Trophoblast cell (in vitro differentiated cells and primary cell): Measurements from ENCODE around the gene ADRA2B.

Source experiments
- DNase-seq, 2 donors: peaks; one replicate each; pipeline ENCODE4 v3.0.0-alpha.2; 2016
- H2AFZ ChIP-seq: 2 replicates; pipeline ENCODE4 v1.6.1; 2013; ENCODE audit warnings: low read length, moderate library complexity, mild to moderate bottlenecking; ENCODE audit not compliant: insufficient read depth, poor library complexity
- H2AK5ac ChIP-seq: 2 replicates; pipeline ENCODE4 v1.6.1; 2013; ENCODE audit warnings: mild to moderate bottlenecking, low read length
- H2BK120ac ChIP-seq: 2 replicates; pipeline ENCODE4 v1.6.1; 2013; ENCODE audit warnings: low read length, mild to moderate bottlenecking, moderate library complexity; ENCODE audit not compliant: insufficient read depth, poor library complexity
- H2BK12ac ChIP-seq: 2 replicates; pipeline ENCODE4 v1.6.1; 2013; ENCODE audit warnings: mild to moderate bottlenecking, low read length, moderate library complexity
- H2BK5ac ChIP-seq: 2 replicates; pipeline ENCODE4 v1.6.1; 2013; ENCODE audit warnings: low read length, low read depth, moderate library complexity, mild to moderate bottlenecking; ENCODE audit not compliant: poor library complexity
- H3K14ac ChIP-seq: 2 replicates; pipeline ENCODE4 v1.6.1; 2013; ENCODE audit warnings: mild to moderate bottlenecking, low read length
- H3K18ac ChIP-seq: 2 replicates; pipeline ENCODE4 v1.6.1; 2013; ENCODE audit warnings: mild to moderate bottlenecking, low read length
- H3K23ac ChIP-seq: 2 replicates; pipeline ENCODE4 v1.6.1; 2013; ENCODE audit warnings: low read length
- H3K27ac ChIP-seq: 2 replicates; pipeline ENCODE4 v1.5.1; 2013; ENCODE audit warnings: low read depth, mild to moderate bottlenecking, inconsistent platforms, low read length, moderate library complexity
- H3K27me3 ChIP-seq: 2 replicates; pipeline ENCODE4 v1.6.1; 2013; ENCODE audit warnings: inconsistent platforms, mild to moderate bottlenecking, low read length, moderate library complexity; ENCODE audit not compliant: insufficient read depth
- H3K36me3 ChIP-seq, 2 experiments: 1 replicate in 1 of 2; 2 replicates in 1 of 2; pipeline ENCODE4 v1.6.1; 2013; ENCODE audit warnings: low read length in 2 of 2, mild to moderate bottlenecking in 2 of 2, moderate library complexity in 1 of 2; ENCODE audit not compliant: insufficient read depth in 2 of 2, control insufficient read depth in 1 of 2
- H3K4ac ChIP-seq: 2 replicates; pipeline ENCODE4 v1.6.1; 2013; ENCODE audit warnings: low read depth, mild to moderate bottlenecking, low read length, moderate library complexity
- H3K4me1 ChIP-seq, 2 experiments: 1 replicate in 1 of 2; 2 replicates in 1 of 2; pipeline ENCODE4 v1.6.1; 2013; ENCODE audit warnings: low read length in 2 of 2, mild to moderate bottlenecking in 2 of 2, moderate library complexity in 1 of 2; ENCODE audit not compliant: insufficient read depth in 2 of 2, control insufficient read depth in 1 of 2
- H3K4me2 ChIP-seq: 2 replicates; pipeline ENCODE4 v1.6.1; 2013; ENCODE audit warnings: inconsistent platforms, mild to moderate bottlenecking, low read length, moderate library complexity
- H3K4me3 ChIP-seq: 2 replicates; pipeline ENCODE4 v1.5.1; 2013; ENCODE audit warnings: mild to moderate bottlenecking, low read depth, low read length, inconsistent platforms
- H3K79me1 ChIP-seq: one replicate; pipeline ENCODE4 v1.6.1; 2013; ENCODE audit warnings: low read length
- H3K79me2 ChIP-seq: 2 replicates; pipeline ENCODE4 v1.6.1; 2013; ENCODE audit warnings: low read length, mild to moderate bottlenecking; ENCODE audit not compliant: control insufficient read depth, insufficient read depth, poor library complexity
- H3K9ac ChIP-seq: 2 replicates; pipeline ENCODE4 v1.6.1; 2013; ENCODE audit warnings: mild to moderate bottlenecking, low read length
- H3K9me3 ChIP-seq: 2 replicates; pipeline ENCODE4 v1.6.1; 2013; ENCODE audit warnings: low read depth, mild to moderate bottlenecking, control low read depth, inconsistent platforms, low read length; ENCODE audit not compliant: insufficient read depth
- H4K12ac ChIP-seq: 2 replicates; pipeline ENCODE4 v1.6.1; 2013; ENCODE audit warnings: low read depth, mild to moderate bottlenecking, low read length, moderate library complexity
- H4K8ac ChIP-seq: 2 replicates; pipeline ENCODE4 v1.6.1; 2013; ENCODE audit warnings: low read depth, mild to moderate bottlenecking, low read length, moderate library complexity
- H4K91ac ChIP-seq: one replicate; pipeline ENCODE4 v1.6.1; 2013; ENCODE audit warnings: low read depth, mild to moderate bottlenecking, low read length, moderate library complexity
- WGBS: extraction: QIAGEN DNeasy Blood & Tissue Kit; methylation state at CpG from one replicate; pipeline ENCODE4 v1.1.7; 2013; ENCODE audit warnings: missing lambda C conversion rate; ENCODE audit not compliant: insufficient read length, insufficient coverage; ENCODE audit errors: extremely low coverage; 5-methylcytosine and 5-hydroxymethylcytosine counted together

The ADRA2B gene

GRCh38 chr2:96120991-96121390 lies 4.6 kb upstream of the ADRA2B start:
- no peak overlapping the region for H4K8ac ChIP-seq
- H2AK5ac ChIP-seq, result no peak overlapping the region
- H3K27ac ChIP-seq, result no peak overlapping the region
- no peak overlapping the region for H4K91ac ChIP-seq
- no CpG with 5 or more reads among the region's 7 CpGs for WGBS
- no peak overlapping the region for H2BK12ac ChIP-seq
- H2BK5ac ChIP-seq, result no peak overlapping the region
- H3K4me3 ChIP-seq, result no peak overlapping the region
- no peaks in the 10 kb centered on the region for H3K36me3 ChIP-seq
- no peaks in the 10 kb centered on the region for H3K79me1 ChIP-seq
- H3K4ac ChIP-seq, result no peak overlapping the region
- no peaks in the 10 kb centered on the region for H3K79me2 ChIP-seq
- no peak overlapping the region for H2BK120ac ChIP-seq
- peaks cover 6 to 11% of the 10 kb centered on the region in 2 experiments for H3K4me1 ChIP-seq
- H3K4me2 ChIP-seq, result no peak overlapping the region
- H3K27me3 ChIP-seq, result peaks cover 4% of the 10 kb centered on the region
- no peak overlapping the region for H4K12ac ChIP-seq
- H2AFZ ChIP-seq, result no peak overlapping the region
- no peak for DNase-seq
- H3K14ac ChIP-seq, result no peak overlapping the region
- no peak overlapping the region for H3K9ac ChIP-seq
- peaks cover 2% of the 10 kb centered on the region for H3K9me3 ChIP-seq
- no peak overlapping the region for H3K18ac ChIP-seq
- H3K23ac ChIP-seq, result no peak overlapping the region

GRCh38 chr2:96120091-96120720 lies 3.8 kb upstream of the ADRA2B start:
- peaks cover 5% of the 10 kb centered on the region for H3K27me3 ChIP-seq
- H3K4me1 ChIP-seq, result peaks cover 6 to 11% of the 10 kb centered on the region in 2 experiments

GRCh38 chr2:96119389-96119751 lies 3.0 kb upstream of the ADRA2B start:
- Histone ChIP-seq H2BK12ac (no peak overlapping the region), H2BK120ac (no peak overlapping the region), H3K27ac (no peak overlapping the region), H2BK5ac (no peak overlapping the region), H3K9me3 (peaks cover 10% of the 10 kb centered on the region), H2AFZ (no peak overlapping the region), H3K23ac (no peak overlapping the region), H3K27me3 (peaks cover 5% of the 10 kb centered on the region), H3K4me1 (peaks cover 6 to 11% of the 10 kb centered on the region in 2 experiments), H3K14ac (no peak overlapping the region), H4K91ac (no peak overlapping the region), H3K79me1 (no peaks in the 10 kb centered on the region), H3K9ac (no peak overlapping the region), H4K8ac (no peak overlapping the region), H3K4me2 (no peak overlapping the region), H3K4ac (no peak overlapping the region), H3K18ac (no peak overlapping the region), H3K36me3 (no peaks in the 10 kb centered on the region), H3K79me2 (no peaks in the 10 kb centered on the region), H3K4me3 (no peak overlapping the region), H4K12ac (no peak overlapping the region), H2AK5ac (no peak overlapping the region)
- DNase-seq, result no peak
- no CpG with 5 or more reads among the region's 5 CpGs for WGBS

More at GRCh38 chr2:96120091-96120720, 3.8 kb upstream of the ADRA2B start:
- H3K4ac ChIP-seq, result no peak overlapping the region
- no peaks in the 10 kb centered on the region for H3K36me3 ChIP-seq
- H4K8ac ChIP-seq, result no peak overlapping the region
- no peak overlapping the region for H3K27ac ChIP-seq
- no peak overlapping the region for H4K12ac ChIP-seq
- H3K9me3 ChIP-seq, result peaks cover 9% of the 10 kb centered on the region
- H3K79me2 ChIP-seq, result no peaks in the 10 kb centered on the region
- no peak for DNase-seq
- H3K9ac ChIP-seq, result no peak overlapping the region
- H3K23ac ChIP-seq, result no peak overlapping the region
- H2AFZ ChIP-seq, result no peak overlapping the region
- no peak overlapping the region for H3K14ac ChIP-seq
- H2AK5ac ChIP-seq, result no peak overlapping the region
- no peak overlapping the region for H2BK120ac ChIP-seq
- H4K91ac ChIP-seq, result no peak overlapping the region
- H3K79me1 ChIP-seq, result no peaks in the 10 kb centered on the region
- no peak overlapping the region for H2BK5ac ChIP-seq
- no peak overlapping the region for H3K18ac ChIP-seq
- no peak overlapping the region for H2BK12ac ChIP-seq
- no peak overlapping the region for H3K4me3 ChIP-seq
- no peak overlapping the region for H3K4me2 ChIP-seq
- WGBS, result no CpG with 5 or more reads among the region's 11 CpGs

- H4K91ac ChIP-seq, result no peak overlapping the region
- no peak overlapping the region for H4K12ac ChIP-seq
- H3K36me3 ChIP-seq, result no peaks in the 10 kb centered on the region
- no peak overlapping the region for H2BK12ac ChIP-seq
- no peak overlapping the region for H3K9ac ChIP-seq
- H3K9me3 ChIP-seq, result peaks cover 10% of the 10 kb centered on the region
- H3K4me3 ChIP-seq, result no peak overlapping the region
- H3K4me2 ChIP-seq, result no peak overlapping the region
- no peaks in the 10 kb centered on the region for H3K79me1 ChIP-seq
- no peak for DNase-seq
- H3K4ac ChIP-seq, result no peak overlapping the region
- no peak overlapping the region for H3K14ac ChIP-seq
- H3K79me2 ChIP-seq, result no peaks in the 10 kb centered on the region
- no peak overlapping the region for H2AFZ ChIP-seq
- H3K4me1 ChIP-seq, result peaks cover 6 to 11% of the 10 kb centered on the region in 2 experiments
- H3K27ac ChIP-seq, result no peak overlapping the region
- WGBS, result no CpG with 5 or more reads among the region's 13 CpGs
- no peak overlapping the region for H3K18ac ChIP-seq
- H2BK120ac ChIP-seq, result no peak overlapping the region
- H4K8ac ChIP-seq, result no peak overlapping the region
- H2BK5ac ChIP-seq, result no peak overlapping the region
- no peak overlapping the region for H3K23ac ChIP-seq
- H3K27me3 ChIP-seq, result peaks cover 5% of the 10 kb centered on the region
- no peak overlapping the region for H2AK5ac ChIP-seq
Observed at GRCh38 chr2:96118698-96119388, 2.5 kb upstream of the ADRA2B start.
